ENCODE data around the gene RIMS4. TPM values are rescaled to one million over a fixed set of nuclear protein-coding genes. Genes with fewer than 3 reads are reported as not detected.

Gene RIMS4
- total RNA-seq, 1 donor from 2014 or later = 6.3 TPM

- H3K4me1 Mint-ChIP-seq (ENCODE audit: low read depth) = peaks cover 2% of the 10 kb centered on the region
- no peaks in the 10 kb centered on the region for H3K9me3 Mint-ChIP-seq (ENCODE audit: low read depth)
- TF ChIP-seq, protein P1, sequence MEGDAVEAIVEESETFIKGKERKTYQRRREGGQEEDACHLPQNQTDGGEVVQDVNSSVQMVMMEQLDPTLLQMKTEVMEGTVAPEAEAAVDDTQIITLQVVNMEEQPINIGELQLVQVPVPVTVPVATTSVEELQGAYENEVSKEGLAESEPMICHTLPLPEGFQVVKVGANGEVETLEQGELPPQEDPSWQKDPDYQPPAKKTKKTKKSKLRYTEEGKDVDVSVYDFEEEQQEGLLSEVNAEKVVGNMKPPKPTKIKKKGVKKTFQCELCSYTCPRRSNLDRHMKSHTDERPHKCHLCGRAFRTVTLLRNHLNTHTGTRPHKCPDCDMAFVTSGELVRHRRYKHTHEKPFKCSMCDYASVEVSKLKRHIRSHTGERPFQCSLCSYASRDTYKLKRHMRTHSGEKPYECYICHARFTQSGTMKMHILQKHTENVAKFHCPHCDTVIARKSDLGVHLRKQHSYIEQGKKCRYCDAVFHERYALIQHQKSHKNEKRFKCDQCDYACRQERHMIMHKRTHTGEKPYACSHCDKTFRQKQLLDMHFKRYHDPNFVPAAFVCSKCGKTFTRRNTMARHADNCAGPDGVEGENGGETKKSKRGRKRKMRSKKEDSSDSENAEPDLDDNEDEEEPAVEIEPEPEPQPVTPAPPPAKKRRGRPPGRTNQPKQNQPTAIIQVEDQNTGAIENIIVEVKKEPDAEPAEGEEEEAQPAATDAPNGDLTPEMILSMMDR (IDR thresholded peaks at IDR 0.05; ENCODE audit: unreplicated experiment) = no peak
- H3K36me3 Mint-ChIP-seq (ENCODE audit: insufficient read depth) = no peaks in the 10 kb centered on the region
- peaks cover 5% of the 10 kb centered on the region for H3K27me3 Mint-ChIP-seq
- no peak overlapping the region for H3K27ac Mint-ChIP-seq
- H3K4me3 Mint-ChIP-seq (ENCODE audit: low read depth) = no peak overlapping the region
- no peak for DNase-seq (ENCODE audit: low spot score, unreplicated experiment)
These were observed 85.8 kb downstream of the RIMS4 start for GRCh38 chr20:44724423-44725091.

- TF ChIP-seq, protein P1 (IDR thresholded peaks at IDR 0.05; ENCODE audit: unreplicated experiment) = no peak
- peaks cover 2% of the 10 kb centered on the region for H3K4me1 Mint-ChIP-seq (ENCODE audit: low read depth)
- no peak overlapping the region for H3K4me3 Mint-ChIP-seq (ENCODE audit: low read depth)
- H3K9me3 Mint-ChIP-seq (ENCODE audit: low read depth) = no peaks in the 10 kb centered on the region
- no peaks in the 10 kb centered on the region for H3K36me3 Mint-ChIP-seq (ENCODE audit: insufficient read depth)
- DNase-seq (ENCODE audit: low spot score, unreplicated experiment) = no peak
- H3K27ac Mint-ChIP-seq = no peak overlapping the region
- peaks cover 5% of the 10 kb centered on the region for H3K27me3 Mint-ChIP-seq
These were observed 86.5 kb downstream of the RIMS4 start for GRCh38 chr20:44723798-44724362.

- Mint-ChIP-seq H3K4me1 (ENCODE audit: low read depth) (no peaks in the 10 kb centered on the region), H3K4me3 (ENCODE audit: low read depth) (no peak overlapping the region), H3K9me3 (ENCODE audit: low read depth) (no peaks in the 10 kb centered on the region), H3K27me3 (peaks cover 3% of the 10 kb centered on the region), H3K36me3 (ENCODE audit: insufficient read depth) (no peaks in the 10 kb centered on the region), H3K27ac (no peak overlapping the region)
- no peak for DNase-seq (ENCODE audit: low spot score, unreplicated experiment)
- TF ChIP-seq, protein P1 (IDR thresholded peaks at IDR 0.05; ENCODE audit: unreplicated experiment) = no peak
These were observed 87.0 kb downstream of the RIMS4 start for GRCh38 chr20:44723391-44723790.

GRCh38 chr20:44722990-44723389 lies 87.4 kb downstream of the RIMS4 start:
- peaks cover 3% of the 10 kb centered on the region for H3K27me3 Mint-ChIP-seq
- H3K9me3 Mint-ChIP-seq (ENCODE audit: low read depth) = no peaks in the 10 kb centered on the region
- H3K27ac Mint-ChIP-seq = no peak overlapping the region

DNA sequence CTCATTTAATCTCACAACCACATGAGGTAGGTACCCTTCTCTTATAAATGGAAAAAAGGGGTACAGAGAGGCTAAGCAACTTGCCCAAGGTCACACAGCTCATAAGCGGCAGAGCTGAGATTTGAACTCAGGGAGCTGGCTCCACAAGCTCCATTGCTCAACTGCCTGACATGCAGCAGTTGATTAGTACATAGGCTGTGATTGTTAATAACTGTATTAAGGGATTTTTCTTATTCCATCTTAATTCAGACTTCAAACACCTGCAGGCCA lies 88.6 kb downstream of the RIMS4 start:
- H3K4me1 Mint-ChIP-seq (ENCODE audit: low read depth) = no peaks in the 10 kb centered on the region
- H3K4me3 Mint-ChIP-seq (ENCODE audit: low read depth) = no peak overlapping the region
- H3K36me3 Mint-ChIP-seq (ENCODE audit: insufficient read depth) = no peaks in the 10 kb centered on the region
- H3K9me3 Mint-ChIP-seq (ENCODE audit: low read depth) = no peaks in the 10 kb centered on the region
- TF ChIP-seq, protein P1 (IDR thresholded peaks at IDR 0.05; ENCODE audit: unreplicated experiment) = no peak
- no peak for DNase-seq (ENCODE audit: low spot score, unreplicated experiment)
- peaks cover 3% of the 10 kb centered on the region for H3K27me3 Mint-ChIP-seq
- H3K27ac Mint-ChIP-seq = no peak overlapping the region

More at GRCh38 chr20:44722990-44723389, 87.4 kb downstream of the RIMS4 start:
- H3K4me3 Mint-ChIP-seq (ENCODE audit: low read depth) = no peak overlapping the region
- TF ChIP-seq, protein P1 (IDR thresholded peaks at IDR 0.05; ENCODE audit: unreplicated experiment) = no peak
- H3K4me1 Mint-ChIP-seq (ENCODE audit: low read depth) = no peaks in the 10 kb centered on the region
- no peak for DNase-seq (ENCODE audit: low spot score, unreplicated experiment)
- H3K36me3 Mint-ChIP-seq (ENCODE audit: insufficient read depth) = no peaks in the 10 kb centered on the region
